GM12878 (cell line): ENCODE measurements around the gene LFNG. TPM values are rescaled to one million over a fixed set of nuclear protein-coding genes. Genes with fewer than 3 reads are reported as not detected.

ENCODE experiments used
- ATAC-seq: fragments of 200-7000 bp; cut with Tn5 transposase; 3 replicates; pipeline ENCODE4 v1.9.1; 2020; ENCODE audit warnings: mild to moderate bottlenecking, moderate library complexity
- BruUV-seq: library from RNA; stranded (reverse); fragments of 400-500 nt; replicated peaks from 2 replicates; lab custom pipeline; 2021; lab: Mats Ljungman, UMichigan
- CTCF ChIA-PET: fragments of 300-600 bp; sonication (Branson Sonifier 250); formaldehyde crosslinking; extraction: SDS; loops from one replicate; lab custom pipeline; 2021; ENCODE audit warnings: inconsistent platforms; lab: Yijun Ruan, JAX
- POLR2A ChIA-PET: fragments of 350-600 bp; formaldehyde crosslinking; extraction: SDS; loops from one replicate; lab custom pipeline; 2021; ENCODE audit warnings: inconsistent platforms; lab: Charles Lee
- RAD21 ChIA-PET: fragments of 300-600 bp; sonication (Branson Sonifier 250); formaldehyde crosslinking; loops from one replicate; lab custom pipeline; 2023; ENCODE audit warnings: antibody characterized with exemption; ENCODE audit not compliant: unreplicated experiment; lab: Charles Lee
- SMC1A ChIA-PET: fragments of 300-600 bp; sonication (Branson Sonifier 250); formaldehyde crosslinking; loops from one replicate; lab custom pipeline; 2023; ENCODE audit not compliant: unreplicated experiment, uncharacterized antibody; lab: Charles Lee
- DNase-seq: peaks from one replicate; pipeline ENCODE4 v3.0.0-alpha.2; 2011; ENCODE audit warnings: low read depth, low spot score
- FAIRE-seq: peaks from 3 replicates; lab custom pipeline; 2011; peaks lifted over from hg19 to GRCh38; lab: Jason Lieb, UNC
- H2AFZ ChIP-seq: 2 replicates; pipeline ENCODE4 v1.6.0; 2011; ENCODE audit warnings: low read depth, low read length, control low read depth; ENCODE audit not compliant: control insufficient read depth
- H3K27ac ChIP-seq: 2 replicates; pipeline ENCODE4 v1.5.1; 2011; ENCODE audit warnings: control low read depth; ENCODE audit not compliant: control insufficient read depth, insufficient read depth
- H3K27me3 ChIP-seq, 2 experiments: replicated peaks in 1 of 2; 2 replicates each; pipeline versions ENCODE4 v1.6.0 to v1.6.1; 2011; ENCODE audit warnings: low read length in 1 of 2; ENCODE audit not compliant: control insufficient read depth in 2 of 2, insufficient read depth in 2 of 2
- H3K36me3 ChIP-seq, 2 experiments: 2 replicates each; pipeline ENCODE4 v1.5.1; 2011; ENCODE audit warnings: low read length in 1 of 2; ENCODE audit not compliant: control insufficient read depth in 2 of 2, insufficient read depth in 2 of 2
- H3K4me1 ChIP-seq: 2 replicates; pipeline ENCODE4 v1.6.1; 2011; ENCODE audit warnings: mild to moderate bottlenecking, low read length, moderate library complexity, mixed read lengths; ENCODE audit not compliant: control insufficient read depth, insufficient read depth
- H3K4me2 ChIP-seq: 2 replicates; pipeline ENCODE4 v1.6.0; 2011; ENCODE audit warnings: control low read depth; ENCODE audit not compliant: control insufficient read depth, insufficient read depth
- H3K4me3 ChIP-seq: fragments of 200-600 bp; sonication (generic); 2 replicates; pipeline ENCODE4 v1.5.1; 2016
- H3K79me2 ChIP-seq: 2 replicates; pipeline ENCODE4 v1.6.0; 2011; ENCODE audit warnings: low read length; ENCODE audit not compliant: control insufficient read depth, insufficient read depth
- H3K9ac ChIP-seq: 2 replicates; pipeline ENCODE4 v1.8.0; 2011; ENCODE audit warnings: low read length, control low read depth, mixed read lengths; ENCODE audit not compliant: control insufficient read depth, insufficient read depth
- H3K9me3 ChIP-seq: replicated peaks from 3 replicates; pipeline ENCODE4 v1.5.1; 2011; ENCODE audit warnings: mild to moderate bottlenecking, low read length; ENCODE audit not compliant: control insufficient read depth, insufficient read depth
- H4K20me1 ChIP-seq: 2 replicates; pipeline ENCODE4 v1.6.0; 2011; ENCODE audit not compliant: control insufficient read depth, insufficient read depth
- BHLHE40 ChIP-seq, 2 experiments: fragments of 450-650 bp in 1 of 2; IDR thresholded peaks; 2 replicates each; pipeline ENCODE4 v1.6.1; 2011 to 2017; ENCODE audit warnings: low read depth in 2 of 2, borderline replicate concordance in 1 of 2, improper control_type of control experiment in 1 of 2, low read length in 1 of 2, mild to moderate bottlenecking in 1 of 2
- CBX3 ChIP-seq: fragments of 200-600 bp; sonication (generic); IDR thresholded peaks from 2 replicates; pipeline ENCODE4 v1.6.1; 2016; ENCODE audit warnings: low read depth, borderline replicate concordance
- E2F8 ChIP-seq: fragments of 450-650 bp; IDR thresholded peaks from 2 replicates; pipeline ENCODE4 v1.6.1; 2018; ENCODE audit warnings: mild to moderate bottlenecking, low read depth, moderate library complexity; ENCODE audit not compliant: partially characterized antibody
- E4F1 ChIP-seq: fragments of 450-650 bp; IDR thresholded peaks from 2 replicates; pipeline ENCODE4 v1.6.1; 2018; ENCODE audit warnings: borderline replicate concordance, mild to moderate bottlenecking; ENCODE audit not compliant: partially characterized antibody
- EZH2 ChIP-seq: IDR thresholded peaks from 2 replicates; pipeline ENCODE4 v1.6.1; 2012; ENCODE audit warnings: low read depth, mild to moderate bottlenecking, control low read depth, inconsistent platforms, low read length, borderline replicate concordance; ENCODE audit not compliant: control insufficient read depth
- NR2F1 ChIP-seq: fragments of 450-650 bp; conservative IDR thresholded peaks from 2 replicates; pipeline ENCODE4 v1.6.1; 2017; ENCODE audit warnings: mild to moderate bottlenecking
- RAD21 ChIP-seq: IDR thresholded peaks from 2 replicates; pipeline ENCODE4 v1.6.1; 2011; ENCODE audit warnings: mild to moderate bottlenecking, low read depth, low read length, moderate library complexity; ENCODE audit not compliant: insufficient read depth
- RELB ChIP-seq: fragments of 450-650 bp; IDR thresholded peaks from 2 replicates; pipeline ENCODE4 v1.6.1; 2017; ENCODE audit warnings: low read depth, mild to moderate bottlenecking, moderate library complexity
- SMAD5 ChIP-seq: IDR thresholded peaks from 2 replicates; pipeline ENCODE4 v1.6.1; 2016; ENCODE audit warnings: antibody characterized with exemption, low read depth
- SMC3 ChIP-seq: IDR thresholded peaks from 2 replicates; pipeline ENCODE4 v1.6.1; 2011; ENCODE audit warnings: low read length, improper control_type of control experiment, borderline replicate concordance
- STAT1 ChIP-seq: fragments of 450-650 bp; conservative IDR thresholded peaks from 2 replicates; pipeline ENCODE4 v1.6.1; 2014; ENCODE audit warnings: antibody characterized with exemption, mild to moderate bottlenecking
- STAT3 ChIP-seq: IDR thresholded peaks from 2 replicates; pipeline ENCODE4 v1.6.1; 2011; ENCODE audit warnings: low read depth, low read length, improper control_type of control experiment
- ZNF24 ChIP-seq: fragments of 450-650 bp; IDR thresholded peaks from 2 replicates; pipeline ENCODE4 v1.6.1; 2017; ENCODE audit warnings: antibody characterized with exemption, mild to moderate bottlenecking
- WGBS: methylation state at CpG from one replicate; pipeline ENCODE4 v1.1.6; 2016; ENCODE audit warnings: low lambda C conversion rate; ENCODE audit not compliant: insufficient replicate concordance, insufficient coverage; ENCODE audit errors: missing lambda C conversion rate; 5-methylcytosine and 5-hydroxymethylcytosine counted together
- in situ Hi-C: fragments of 300-500 bp; cut with MboI; formaldehyde crosslinking; loops from 9 replicates; pipeline ENCODE4 v1.14.3; 2018; ENCODE audit warnings: mixed read lengths
- intact Hi-C: fragments of 100-400 bp; cut with micrococcal nuclease; formaldehyde crosslinking; loops from one replicate; pipeline ENCODE4 v1.14.2; 2022; ENCODE audit not compliant: unreplicated experiment
- polyA plus RNA-seq, 11 experiments: library from polyadenylated mRNA; depleted of rRNA in 4 of 11; unstranded in 6 of 11; stranded (reverse) in 5 of 11; fragments of >200 nt; fragmentation: Nextera tagmentation in 4 of 11; fragmentation: Illumina TruSeq in 1 of 11; extraction: Ambion mirVana in 4 of 11; extraction: Trizol in 1 of 11; gene quantifications; 1 replicate in 1 of 11; 2 replicates in 10 of 11; pipeline versions ENCODE4 v1.2.1 to v1.2.3, GENCODE V29; 2011 to 2016; ENCODE audit warnings: inconsistent platforms in 2 of 11, missing spikeins in 2 of 11, low read depth in 1 of 11
- total RNA-seq, 4 experiments: library from RNA; depleted of rRNA in 3 of 4; stranded (reverse); fragments of >200 nt in 3 of 4; fragmentation: Illumina TruSeq in 1 of 4; extraction: Trizol in 1 of 4; gene quantifications; 2 replicates each; pipeline versions ENCODE4 v1.2.1 to v1.2.3, GENCODE V29; 2013 to 2021

Gene LFNG
- total and polyA plus RNA-seq, 10 of the 15 experiments (the other 5 are each of a cell fraction or from before 2014, with no cell fraction given) = 0.09 to 0.68 (median 0.33) TPM; not detected in 2

GRCh38 chr7:2477447-2478398, 41.9 kb upstream of the LFNG start:
- ChIA-PET POLR2A (no interaction called here), RAD21 (interaction anchor here (1.0 to 1.4 kb wide), 2 partner anchors 9 to 202 kb away, joined by 3 to 5 read pairs; no protein-coding TSS in a partner anchor), SMC1A (no interaction called here), CTCF (interaction anchor here (0.8 to 1.4 kb wide), 3 partner anchors 26 to 173 kb away, joined by 3 read pairs; no protein-coding TSS in a partner anchor)
- Histone ChIP-seq H3K36me3 (no peaks in the 10 kb centered on the region), H3K9me3 (no peaks in the 10 kb centered on the region; the same call in 2 of the 3 replicates), H3K27me3 (no peaks in the 10 kb centered on the region), H3K4me3 (no peak overlapping the region), H3K4me2 (no peak overlapping the region), H3K4me1 (no peaks in the 10 kb centered on the region), H2AFZ (no peak overlapping the region), H4K20me1 (no peaks in the 10 kb centered on the region), H3K9ac (no peak overlapping the region), H3K79me2 (no peaks in the 10 kb centered on the region), H3K27ac (no peak overlapping the region)
- DNase-seq = no peak
- 32% methylated on average over 34 of the region's 34 CpGs for WGBS
- intact Hi-C loops (no loop called here), in situ Hi-C loops (no loop called here)
- BruUV-seq = no TSS peak
- no peak for FAIRE-seq
- ATAC-seq = peak; percentile 97
- TF ChIP-seq SMAD5 = no peak
- no peak for TF ChIP-seq E4F1
- peak; percentile 39; the same call in 1 of the 2 replicates for TF ChIP-seq SMC3
- no peak for TF ChIP-seq E2F8
- TF ChIP-seq EZH2 = no peak
- TF ChIP-seq STAT3 = no peak
- TF ChIP-seq CBX3 = no peak
- peak; percentile 49; the same call in 1 of the 2 replicates for TF ChIP-seq RAD21
- no peak for TF ChIP-seq RELB
- TF ChIP-seq BHLHE40 (IDR thresholded peaks at IDR 0.05; ENCODE audit: borderline replicate concordance in 1 of 2, low read depth in 2 of 2, low read length in 1 of 2) = peak in 1 of 2 experiments; percentile 37; a peak in 1 of 4 replicates
- 0 out of 2 replicates have a peak, but pooled peaks have one; percentile 32 for TF ChIP-seq NR2F1
- TF ChIP-seq ZNF24 = no peak
- TF ChIP-seq STAT1 = no peak
